ENCODE measurements around the gene OR10G7. TPM values are rescaled to one million over a fixed set of nuclear protein-coding genes. Genes with fewer than 3 reads are reported as not detected.

The OR10G7 gene, protein sequence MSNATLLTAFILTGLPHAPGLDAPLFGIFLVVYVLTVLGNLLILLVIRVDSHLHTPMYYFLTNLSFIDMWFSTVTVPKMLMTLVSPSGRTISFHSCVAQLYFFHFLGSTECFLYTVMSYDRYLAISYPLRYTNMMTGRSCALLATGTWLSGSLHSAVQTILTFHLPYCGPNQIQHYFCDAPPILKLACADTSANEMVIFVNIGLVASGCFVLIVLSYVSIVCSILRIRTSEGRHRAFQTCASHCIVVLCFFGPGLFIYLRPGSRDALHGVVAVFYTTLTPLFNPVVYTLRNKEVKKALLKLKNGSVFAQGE
- not detected in 2 replicates for total RNA-seq

DNA sequence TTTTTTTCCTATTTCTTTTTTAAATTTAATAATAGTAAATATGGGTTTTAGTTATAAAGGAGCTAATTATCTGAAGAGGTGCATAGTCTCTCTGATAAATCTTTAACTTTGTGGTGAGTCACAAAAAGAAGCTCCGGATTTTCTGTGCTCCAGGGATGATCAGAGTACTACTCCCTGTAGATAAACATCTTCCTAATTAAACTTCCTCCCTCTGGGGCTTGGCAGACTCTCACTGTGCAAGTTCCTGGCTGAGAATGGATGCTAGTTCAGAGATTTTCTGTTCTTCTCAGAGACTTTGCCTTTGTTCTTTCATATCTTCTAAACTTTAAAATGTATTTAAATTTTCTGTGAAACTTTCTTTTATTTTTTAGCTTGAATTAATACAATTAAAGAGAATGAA is at the start of gene OR10G7:
TSS of gene OR10G7 (minus strand) at position 72 of the 400 bp plus-strand sequence. CDS start 2,324 bp downstream, outside the sequence.

DNA sequence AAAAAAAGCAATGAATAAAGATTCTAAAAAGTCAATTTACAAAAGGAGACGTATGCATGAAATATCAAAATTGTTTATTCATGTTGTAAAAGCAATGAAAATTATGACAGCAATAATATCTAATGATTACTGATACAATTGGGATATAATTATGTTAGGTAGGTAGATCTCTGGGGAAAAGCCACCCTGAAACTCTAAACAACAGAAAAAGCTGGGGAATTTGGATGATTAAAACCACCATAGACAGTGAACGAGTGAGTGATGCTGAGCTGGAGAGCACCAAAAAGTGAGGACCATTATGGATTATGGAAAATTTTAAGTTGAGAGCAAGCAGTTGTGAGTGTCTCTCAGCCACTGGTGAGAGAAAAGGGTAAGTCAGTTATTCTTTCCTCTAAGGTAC is 14.6 kb downstream of the OR10G7 start, which contains the start of gene OR10G8:
TSS of gene OR10G8 (plus strand) at position 301 of the 400 bp plus-strand sequence. CDS start 2,825 bp downstream, outside the sequence.

DNA sequence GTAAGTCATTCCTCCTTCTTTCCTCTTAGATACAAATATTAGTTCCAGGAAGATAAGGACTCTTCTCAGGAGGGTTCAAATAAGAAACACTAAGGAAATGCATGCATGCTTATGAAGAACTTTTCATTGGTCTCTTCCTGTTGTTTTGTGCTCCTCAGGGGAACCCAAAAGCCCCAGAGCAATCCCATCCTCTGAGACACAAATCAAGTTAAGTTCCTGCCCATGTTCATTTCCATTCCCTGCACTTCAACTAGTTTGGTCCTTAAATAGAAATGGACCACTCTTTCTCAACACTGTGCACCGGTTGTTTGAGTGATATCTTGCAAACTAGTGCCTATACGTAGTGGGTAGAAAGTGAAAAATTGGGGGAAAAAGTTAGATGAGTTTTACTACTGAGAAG is 28.4 kb downstream of the OR10G7 start, which contains the start of gene OR10G4:
TSS of gene OR10G4 (plus strand) at position 301 of the 400 bp plus-strand sequence. CDS start 2,578 bp downstream, outside the sequence.

DNA sequence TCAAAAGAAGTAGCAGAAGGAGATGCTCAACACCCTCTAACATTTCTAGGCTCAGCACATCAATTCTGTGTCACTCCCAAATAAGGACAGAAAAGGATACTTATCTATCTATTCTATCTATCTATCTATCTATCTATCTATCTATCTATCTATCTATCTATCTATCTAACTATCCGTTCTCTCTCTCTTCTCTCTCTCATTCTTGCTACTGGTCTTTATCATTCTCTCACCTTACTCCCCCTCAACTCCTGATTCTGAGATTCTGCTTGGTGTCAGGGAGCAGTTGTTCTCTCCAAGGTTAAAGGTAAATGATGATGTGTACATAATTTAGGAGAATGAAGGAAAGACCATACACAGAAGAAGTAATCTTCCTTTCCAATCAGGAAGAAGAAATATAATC is 46.0 kb downstream of the OR10G7 start, which contains the start of gene OR10G6:
TSS of gene OR10G6 (minus strand) at position 43 of the 400 bp plus-strand sequence. CDS start at position 43, 0 bp downstream.

Other genes starting within 250 kb of the OR10G7 start
- not detected in 2 replicates for gene OR6M1, start 235.0 kb downstream of the OR10G7 start, total RNA-seq
- not detected in 2 replicates for gene TMEM225, start 155.7 kb downstream of the OR10G7 start, total RNA-seq
- gene OR8D4, start 139.2 kb downstream of the OR10G7 start, total RNA-seq = not detected in 2 replicates
- not detected in 2 replicates for gene OR4D5, start 101.7 kb downstream of the OR10G7 start, total RNA-seq
- gene OR6T1, start 97.5 kb downstream of the OR10G7 start, total RNA-seq = not detected in 2 replicates
- gene OR10S1, start 63.5 kb downstream of the OR10G7 start, total RNA-seq = not detected in 2 replicates
- gene OR10G6, start 46.2 kb downstream of the OR10G7 start, total RNA-seq = not detected in 2 replicates
- not detected in 2 replicates for gene OR10G4, start 28.3 kb downstream of the OR10G7 start, total RNA-seq
- gene OR10G9, start 18.3 kb downstream of the OR10G7 start, total RNA-seq = not detected in 2 replicates
- not detected in 2 replicates for gene OR10G8, start 14.5 kb downstream of the OR10G7 start, total RNA-seq
- 65.7 and 134 TPM in 2 replicates for gene VWA5A, start 74.1 kb upstream of the OR10G7 start, total RNA-seq
- gene OR10D3, start 142.0 kb upstream of the OR10G7 start, total RNA-seq = not detected in 2 replicates
- gene OR8G1, start 199.8 kb upstream of the OR10G7 start, total RNA-seq = not detected in 2 replicates
- not detected in 2 replicates for gene OR8G5, start 215.1 kb upstream of the OR10G7 start, total RNA-seq

Measured in epithelial cell of alveolus of lung (primary cell).